Kidney (tissue), 22 donors: Measurements from ENCODE around the gene CRPPA. TPM values are rescaled to one million over a fixed set of nuclear protein-coding genes. Genes with fewer than 3 reads are reported as not detected.

ENCODE experiments used
- DNase-seq, 5 donors: peaks; one replicate each; pipeline ENCODE4 v3.0.0-alpha.2; 2013 to 2020
- FAIRE-seq: peaks from 2 replicates; lab custom pipeline; 2012; peaks lifted over from hg19 to GRCh38; lab: Jason Lieb, UNC
- H3K27ac ChIP-seq, 2 donors: one replicate each; pipeline ENCODE4 v1.7.0; 2013; ENCODE audit warnings: low read depth in 2 of 2, low read length in 2 of 2, inconsistent platforms in 1 of 2
- H3K27me3 ChIP-seq: one replicate; pipeline ENCODE4 v1.7.1; 2013; ENCODE audit warnings: low read length, inconsistent platforms; ENCODE audit not compliant: control insufficient read depth, insufficient read depth
- H3K36me3 ChIP-seq, 3 donors: one replicate each; pipeline versions ENCODE4 v1.7.0 to v1.7.1; 2013; ENCODE audit warnings: low read length in 3 of 3, control low read depth in 1 of 3, inconsistent platforms in 1 of 3; ENCODE audit not compliant: insufficient read depth in 3 of 3, control insufficient read depth in 2 of 3
- H3K4me1 ChIP-seq, 3 donors: one replicate each; pipeline versions ENCODE4 v1.7.0 to v1.7.1; 2013; ENCODE audit warnings: low read length in 3 of 3, inconsistent platforms in 1 of 3, low read depth in 1 of 3; ENCODE audit not compliant: control insufficient read depth in 2 of 3, insufficient read depth in 2 of 3
- H3K4me3 ChIP-seq, 3 donors: one replicate each; pipeline versions ENCODE4 v1.7.0 to v1.8.1; 2013; ENCODE audit warnings: low read length in 3 of 3, control low read depth in 1 of 3, inconsistent platforms in 1 of 3
- H3K9ac ChIP-seq, 3 donors: one replicate each; pipeline versions ENCODE4 v1.7.0 to v1.7.1; 2013; ENCODE audit warnings: low read length in 3 of 3, control low read depth in 1 of 3, inconsistent platforms in 1 of 3
- H3K9me3 ChIP-seq, 3 donors: one replicate each; pipeline versions ENCODE4 v1.7.0 to v1.7.1; 2013; ENCODE audit warnings: low read length in 3 of 3, control low read depth in 1 of 3, inconsistent platforms in 1 of 3; ENCODE audit not compliant: control insufficient read depth in 2 of 3, insufficient read depth in 1 of 3
- CTCF ChIP-seq: IDR thresholded peaks from 3 replicates; pipeline ENCODE4 v1.5.1; 2012; ENCODE audit warnings: mild to moderate bottlenecking, moderate library complexity, borderline replicate concordance; ENCODE audit not compliant: insufficient read depth; ENCODE audit errors: extremely low read depth
- intact Hi-C: fragments of 100-400 bp; cut with DNase I; formaldehyde crosslinking; loops from one replicate; pipeline ENCODE4 v1.11.1; 2022
- long read RNA-seq, 10 donors: library from polyadenylated mRNA in 1 of 10; unstranded in 1 of 10; transcript quantifications; one replicate each; pipeline ENCODE4 v2.0.0 and lab custom pipeline, GENCODE V29; 2021 to 2026
- polyA plus RNA-seq: library from polyadenylated mRNA; stranded (reverse); fragments of 350-450 nt; fragmentation: Illumina TruSeq; extraction: RNeasy Lipid Tissue Mini Kit (QIAGEN cat#74804); gene quantifications from one replicate; pipeline ENCODE4 v1.2.3, GENCODE V29; 2014; ENCODE audit warnings: low read depth, low replicate concordance; ENCODE audit not compliant: insufficient read depth
- total RNA-seq: library from RNA; stranded (reverse); fragmentation: NEBNext Ultra II Directional; extraction: Animal tissue kit (Norgen Biotek cat#: 25700); gene quantifications from one replicate; pipeline ENCODE4 v1.2.1, GENCODE V29; 2021
- donor health status: control.
- donor health status: control.
- donor health status: control.
- donor health status: control.
- donor health status: control.
- donor health status: DM: yes; HTN: yes; CAD: no.
- donor health status: Normal renal cell carcinoma (clear cell type).

Gene CRPPA
- total RNA-seq (5.9 TPM), polyA plus RNA-seq (2.0 TPM)
- long read RNA-seq, donor 1, full-length matches to known transcripts, result 1 of 1 reads
- long read RNA-seq, donor 1, partial matches to known transcripts, result 0 of 1 reads
- long read RNA-seq, donor 1, other reads (novel, unspliced or antisense), result 0 of 1 reads
- long read RNA-seq, donor 2, result 0 reads
- long read RNA-seq, donor 3, full-length matches to known transcripts, result 1 of 1 reads
- long read RNA-seq, donor 3, partial matches to known transcripts, result 0 of 1 reads
- long read RNA-seq, donor 3, other reads (novel, unspliced or antisense), result 0 of 1 reads
- long read RNA-seq, donor 4, full-length matches to known transcripts, result 1 of 1 reads
- long read RNA-seq, donor 4, partial matches to known transcripts, result 0 of 1 reads
- long read RNA-seq, donor 4, other reads (novel, unspliced or antisense), result 0 of 1 reads
- long read RNA-seq, donor 5, result 0 reads
- long read RNA-seq, donor 6, result 0 reads
- long read RNA-seq, donor 7, full-length matches to known transcripts, result 2 of 6 reads
- long read RNA-seq, donor 7, partial matches to known transcripts, result 2 of 6 reads
- long read RNA-seq, donor 7, other reads (novel, unspliced or antisense), result 2 of 6 reads
- long read RNA-seq, donor 8, result 0 reads
- long read RNA-seq, donor 9, result 0 reads
- long read RNA-seq, donor 10, result 0 reads

- intact Hi-C loops, result no loop called here
- no peaks in the 10 kb centered on the region for H3K9me3 ChIP-seq
- H3K4me3 ChIP-seq, result peak within 1 kb of the TSS; percentile 81 to 88 (median 84)
- no peak for TF ChIP-seq CTCF
- peak within 1 kb of the TSS; percentile 71 to 93 (median 92) for H3K9ac ChIP-seq
- peak within 1 kb of the TSS; percentile 95 to 97 for H3K27ac ChIP-seq
- peaks cover 5 to 16% (median 14%) of the 10 kb centered on the region in 3 donors for H3K4me1 ChIP-seq
- FAIRE-seq, result no peak
- no peaks in the 10 kb centered on the region for H3K36me3 ChIP-seq
- peak; percentile 55 to 83 (median 61) for DNase-seq
- H3K27me3 ChIP-seq, result no peaks in the 10 kb centered on the region
Observed at GRCh38 chr7:16421333-16422102, at the start of gene CRPPA. Gene CRPPA, minus strand, starts transcription at chr7:16421538. Its CDS starts 216 bp downstream, at chr7:16421322.

DNA sequence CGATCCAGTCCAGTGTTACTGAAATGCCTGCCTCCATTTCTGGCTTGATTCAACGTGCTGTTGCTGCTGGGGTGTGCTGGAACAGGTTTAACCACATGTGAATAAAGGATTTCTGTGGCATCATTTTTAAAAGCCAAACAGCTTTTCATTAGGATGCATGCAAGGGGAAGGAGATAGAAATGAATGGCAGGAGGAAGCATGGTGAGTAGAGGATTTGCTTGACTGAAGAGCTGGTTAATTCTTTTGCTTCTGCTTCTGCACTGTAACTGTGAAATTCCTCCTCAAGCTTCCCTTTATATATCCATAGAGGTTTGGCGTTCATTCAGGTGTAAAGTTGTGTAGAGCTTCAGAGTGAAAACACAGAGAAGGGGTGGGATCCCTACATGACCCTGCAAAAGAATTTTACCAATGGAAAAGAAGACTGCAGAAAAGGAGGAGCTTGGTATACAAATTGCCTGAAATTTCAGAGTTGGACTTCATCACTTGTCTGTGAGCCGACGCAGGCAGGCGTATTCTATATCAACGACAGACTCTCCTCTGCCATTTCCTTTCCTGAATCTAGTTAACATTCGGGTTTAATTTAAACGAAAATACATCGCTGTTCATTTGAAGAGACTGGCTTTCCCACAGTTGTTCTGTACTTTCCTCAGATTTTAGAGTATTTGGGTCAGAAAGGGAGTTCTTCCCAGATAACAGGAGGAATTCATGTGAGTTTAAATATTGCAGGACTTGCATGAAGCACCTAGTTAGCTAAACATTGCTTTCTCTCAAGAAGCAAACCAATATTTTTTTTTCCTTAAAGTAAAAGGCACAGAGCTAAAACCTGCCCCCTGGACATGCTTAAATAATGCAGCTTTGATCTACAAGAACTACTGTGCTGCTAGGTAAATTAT, 44.4 kb upstream of the CRPPA start, which contains the start of gene SOSTDC1:
TSS of gene SOSTDC1 (minus strand) at position 270 of the 893 bp plus-strand sequence. CDS start at position 200, 70 bp downstream.
- Histone ChIP-seq H3K4me3 (peak within 1 kb of the TSS; percentile 65 to 69 (median 67)), H3K36me3 (no peaks in the 10 kb centered on the region), H3K27me3 (no peaks in the 10 kb centered on the region), H3K27ac (peak within 1 kb of the TSS; percentile 20 to 35), H3K9me3 (no peaks in the 10 kb centered on the region), H3K4me1 (peaks cover 0 to 3% (median 0%) of the 10 kb centered on the region in 3 donors), H3K9ac (peak within 1 kb of the TSS in 2 of 3 donors; percentile 49 to 59)
- intact Hi-C loops, result no loop called here
- no peak for TF ChIP-seq CTCF
- DNase-seq, result peak in 3 of 5 donors; percentile 56 to 87 (median 82)
- FAIRE-seq, result peak; percentile 33
